GM19240 (cell line): ENCODE data around the gene HMOX2.

Experiments
- DNase-seq: peaks from one replicate; pipeline ENCODE4 v3.0.0; 2011; ENCODE audit warnings: low spot score; ENCODE audit not compliant: insufficient read length

HMOX2 gene

GRCh38 chr16:4500272-4500671 lies 24.1 kb downstream of the HMOX2 start:
- no peak for DNase-seq

- DNase-seq: no peak
These were observed 24.9 kb downstream of the HMOX2 start for GRCh38 chr16:4501071-4501478.

GRCh38 chr16:4505356-4506147 lies 29.4 kb downstream of the HMOX2 start:
- peak; percentile 83 for DNase-seq

GRCh38 chr16:4506450-4506849 lies 30.3 kb downstream of the HMOX2 start:
- DNase-seq: peak; percentile 53

- no peak for DNase-seq
These were observed 31.6 kb downstream of the HMOX2 start for GRCh38 chr16:4507588-4508345.

- no peak for DNase-seq
These were observed 32.6 kb downstream of the HMOX2 start for GRCh38 chr16:4508806-4509205.

- DNase-seq: no peak
These were observed 33.2 kb downstream of the HMOX2 start for GRCh38 chr16:4509420-4509819.

- DNase-seq: no peak
These were observed 33.9 kb downstream of the HMOX2 start for GRCh38 chr16:4510131-4510530.

GRCh38 chr16:4510747-4511426 lies 34.7 kb downstream of the HMOX2 start:
- no peak for DNase-seq

- DNase-seq: no peak
These were observed 35.4 kb downstream of the HMOX2 start for GRCh38 chr16:4511441-4512082.

GRCh38 chr16:4512473-4512872 lies 36.3 kb downstream of the HMOX2 start:
- no peak for DNase-seq

- DNase-seq: no peak
These were observed 37.1 kb downstream of the HMOX2 start for GRCh38 chr16:4513086-4513860.

GRCh38 chr16:4513881-4514280 lies 37.7 kb downstream of the HMOX2 start:
- DNase-seq: no peak

- no peak for DNase-seq
These were observed 38.4 kb downstream of the HMOX2 start for GRCh38 chr16:4514606-4515005.

GRCh38 chr16:4515611-4516233 lies 39.5 kb downstream of the HMOX2 start:
- no peak for DNase-seq

- DNase-seq: no peak
These were observed 41.8 kb downstream of the HMOX2 start for GRCh38 chr16:4517812-4518680.

- no peak for DNase-seq
These were observed 43.3 kb downstream of the HMOX2 start for GRCh38 chr16:4519274-4520058.

- DNase-seq: no peak
These were observed 44.7 kb downstream of the HMOX2 start for GRCh38 chr16:4520913-4521312.
